SK-N-SH (cell line): Measurements from ENCODE around the gene BMP8A. TPM values are rescaled to one million over a fixed set of nuclear protein-coding genes. Genes with fewer than 3 reads are reported as not detected.

ENCODE experiments used
- CTCF ChIA-PET: fragments of 300-600, 350-600 bp; formaldehyde crosslinking; extraction: SDS; loops from one replicate; lab custom pipeline; 2021; lab: Yijun Ruan, JAX
- POLR2A ChIA-PET: fragments of 350-600 bp; sonication (Branson Sonifier 250); formaldehyde crosslinking; extraction: SDS; loops from one replicate; lab custom pipeline; 2020; ENCODE audit warnings: antibody characterized with exemption, inconsistent platforms; lab: Yijun Ruan, JAX
- DNase-seq: peaks from one replicate; pipeline ENCODE4 v3.0.0; 2012
- H2AFZ ChIP-seq: fragments of 200-600 bp; sonication (generic); 2 replicates; pipeline ENCODE4 v1.8.1; 2016; ENCODE audit warnings: antibody characterized with exemption, mild to moderate bottlenecking, low read depth
- H3F3A ChIP-seq: fragments of 200-600 bp; sonication (generic); replicated peaks from 2 replicates; pipeline ENCODE3; 2016; ENCODE audit warnings: antibody characterized with exemption, mild to moderate bottlenecking; ENCODE audit not compliant: insufficient read depth
- H3K27ac ChIP-seq, 2 experiments: fragments of 200-500 bp in 1 of 2; fragments of 200-600 bp in 1 of 2; sonication (Bioruptor generic) in 1 of 2; sonication (generic), shearing (Covaris generic) in 1 of 2; 2 replicates each; pipeline versions ENCODE4 v1.5.1 to v1.6.1; 2014 to 2016; ENCODE audit warnings: low read depth in 2 of 2, inconsistent platforms in 1 of 2, low read length in 1 of 2, mild to moderate bottlenecking in 1 of 2, mixed read lengths in 1 of 2
- H3K27me3 ChIP-seq: fragments of 200-600 bp; sonication (generic), shearing (Covaris generic); 2 replicates; pipeline ENCODE4 v1.6.1; 2016; ENCODE audit warnings: mixed run types; ENCODE audit not compliant: insufficient read depth
- H3K36me3 ChIP-seq, 2 experiments: fragments of 200-500 bp in 1 of 2; fragments of 200-600 bp in 1 of 2; sonication (Bioruptor generic) in 1 of 2; sonication (generic) in 1 of 2; replicated peaks in 1 of 2; 2 replicates each; pipeline versions ENCODE3 to v1.5.1; 2014 to 2016; ENCODE audit warnings: low read length in 1 of 2, mild to moderate bottlenecking in 1 of 2; ENCODE audit not compliant: insufficient read depth in 2 of 2, control insufficient read depth in 1 of 2
- H3K4me1 ChIP-seq, 2 experiments: fragments of 200-500 bp in 1 of 2; fragments of 200-600 bp in 1 of 2; sonication (Bioruptor generic) in 1 of 2; sonication (generic), shearing (Covaris generic) in 1 of 2; 2 replicates each; pipeline versions ENCODE4 v1.5.1 to v1.6.1; 2014 to 2016; ENCODE audit warnings: low read depth in 1 of 2, low read length in 1 of 2, mixed run types in 1 of 2; ENCODE audit not compliant: insufficient read depth in 2 of 2, control insufficient read depth in 1 of 2
- H3K4me2 ChIP-seq: fragments of 200-600 bp; sonication (generic), shearing (Covaris generic); 2 replicates; pipeline ENCODE4 v1.6.1; 2017; ENCODE audit warnings: mixed run types
- H3K4me3 ChIP-seq, 2 experiments: fragments of 200-500 bp in 1 of 2; fragments of 200-600 bp in 1 of 2; sonication (Bioruptor generic) in 1 of 2; sonication (generic), shearing (Covaris generic) in 1 of 2; 2 replicates each; pipeline versions ENCODE4 v1.5.1 to v1.8.1; 2014 to 2016; ENCODE audit warnings: low read depth in 2 of 2, inconsistent platforms in 1 of 2, low read length in 1 of 2, mild to moderate bottlenecking in 1 of 2, mixed read lengths in 1 of 2, moderate library complexity in 1 of 2
- H3K79me2 ChIP-seq: fragments of 200-600 bp; sonication (generic); 2 replicates; pipeline ENCODE4 v1.8.1; 2017; ENCODE audit warnings: mild to moderate bottlenecking; ENCODE audit not compliant: insufficient read depth
- H3K9ac ChIP-seq: fragments of 200-600 bp; sonication (generic); 2 replicates; pipeline ENCODE4 v1.6.1; 2017; ENCODE audit warnings: mixed run types
- H3K9me2 ChIP-seq: fragments of 200-600 bp; sonication (generic); 2 replicates; pipeline ENCODE4 v1.6.1; 2017; ENCODE audit warnings: mixed run types
- H3K9me3 ChIP-seq: fragments of 200-600 bp; sonication (generic); 2 replicates; pipeline ENCODE4 v1.6.1; 2017; ENCODE audit warnings: mixed run types, mild to moderate bottlenecking, moderate library complexity
- H4K20me1 ChIP-seq: fragments of 200-600 bp; sonication (generic); 2 replicates; pipeline ENCODE4 v1.6.1; 2017; ENCODE audit warnings: mild to moderate bottlenecking, mixed run types; ENCODE audit not compliant: insufficient read depth
- FOSL2 ChIP-seq: IDR thresholded peaks from 2 replicates; pipeline ENCODE4 v1.4.0; 2012; ENCODE audit warnings: low read depth, mild to moderate bottlenecking, moderate library complexity, borderline replicate concordance
- MEF2A ChIP-seq: IDR thresholded peaks from 2 replicates; pipeline ENCODE4 v1.4.0; 2012; ENCODE audit warnings: low read depth, borderline replicate concordance
- MXI1 ChIP-seq: IDR thresholded peaks from 2 replicates; pipeline ENCODE4 v1.6.1; 2012; ENCODE audit warnings: mild to moderate bottlenecking, low read depth, low read length, improper control_type of control experiment
- NFIC ChIP-seq: IDR thresholded peaks from 2 replicates; pipeline ENCODE4 v1.4.0; 2012; ENCODE audit warnings: borderline replicate concordance
- RCOR1 ChIP-seq: fragments of 150-350 bp; IDR thresholded peaks from 2 replicates; pipeline ENCODE4 v1.6.1; 2017; ENCODE audit warnings: antibody characterized with exemption, low read length
- RXRA ChIP-seq: IDR thresholded peaks from 2 replicates; pipeline ENCODE4 v1.4.0; 2012; ENCODE audit warnings: low read depth, mild to moderate bottlenecking, borderline replicate concordance
- SIN3A ChIP-seq: IDR thresholded peaks from 2 replicates; pipeline ENCODE4 v1.6.1; 2012; ENCODE audit warnings: low read depth, mild to moderate bottlenecking, low read length, moderate library complexity, borderline replicate concordance
- TCF12 ChIP-seq: IDR thresholded peaks from 2 replicates; pipeline ENCODE4 v1.4.0; 2012
- YY1 ChIP-seq: IDR thresholded peaks from 2 replicates; pipeline ENCODE4 v1.4.0; 2012; ENCODE audit warnings: low read depth, mild to moderate bottlenecking
- WGBS: methylation state at CpG from one replicate; pipeline ENCODE4 v1.1.6; 2017; ENCODE audit warnings: low lambda C conversion rate; 5-methylcytosine and 5-hydroxymethylcytosine counted together
- polyA plus RNA-seq, 3 experiments: library from polyadenylated mRNA; depleted of rRNA; stranded (reverse); fragments of >200 nt; gene quantifications; 2 replicates each; pipeline ENCODE4 v1.2.3, GENCODE V29; 2012
- TF ChIP-seq, protein P1 (sequence below): IDR thresholded peaks from 2 replicates; pipeline ENCODE4; 2012
- TF ChIP-seq, protein P2 (sequence below): fragments of 150-350 bp; IDR thresholded peaks from 2 replicates; pipeline ENCODE4 v1.6.1; 2016; ENCODE audit warnings: mild to moderate bottlenecking, low read depth, low read length
- TF ChIP-seq, protein P3 (sequence below): IDR thresholded peaks from 2 replicates; pipeline ENCODE4 v1.4.0; 2012; ENCODE audit warnings: low read depth, borderline replicate concordance

Gene BMP8A
- polyA plus RNA-seq, 1 of the 3 experiments (the other 2 are of a cell fraction) = 0.16 TPM

DNA sequence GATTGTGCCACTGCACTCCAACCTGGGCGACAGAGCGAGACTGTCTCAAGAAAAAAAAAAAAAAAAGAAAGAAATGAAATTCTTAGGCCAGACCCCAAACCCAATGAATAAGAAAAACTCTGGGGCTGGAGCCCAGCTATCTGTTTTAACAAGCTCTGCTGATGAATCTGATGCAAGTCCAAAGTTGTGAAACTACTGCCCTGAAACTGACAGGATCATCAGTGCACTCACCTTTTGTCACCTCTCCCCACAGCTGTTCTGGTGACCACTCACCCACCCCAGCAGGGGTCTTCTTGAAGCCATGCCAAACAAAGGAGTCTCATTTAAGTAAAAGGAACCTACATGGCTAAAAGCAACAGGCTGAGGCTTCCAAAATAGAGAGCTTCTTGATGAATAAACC lies 76.8 kb downstream of the BMP8A start:
- H4K20me1 ChIP-seq = peaks cover 64% of the 10 kb centered on the region
- H3K36me3 ChIP-seq = peaks cover 95% of the 10 kb centered on the region in 2 experiments
- CTCF ChIA-PET = no interaction called here
- no peak overlapping the region for H3K4me2 ChIP-seq
- H2AFZ ChIP-seq = no peak overlapping the region
- H3F3A ChIP-seq = no peaks in the 10 kb centered on the region
- TF ChIP-seq, protein P1, sequence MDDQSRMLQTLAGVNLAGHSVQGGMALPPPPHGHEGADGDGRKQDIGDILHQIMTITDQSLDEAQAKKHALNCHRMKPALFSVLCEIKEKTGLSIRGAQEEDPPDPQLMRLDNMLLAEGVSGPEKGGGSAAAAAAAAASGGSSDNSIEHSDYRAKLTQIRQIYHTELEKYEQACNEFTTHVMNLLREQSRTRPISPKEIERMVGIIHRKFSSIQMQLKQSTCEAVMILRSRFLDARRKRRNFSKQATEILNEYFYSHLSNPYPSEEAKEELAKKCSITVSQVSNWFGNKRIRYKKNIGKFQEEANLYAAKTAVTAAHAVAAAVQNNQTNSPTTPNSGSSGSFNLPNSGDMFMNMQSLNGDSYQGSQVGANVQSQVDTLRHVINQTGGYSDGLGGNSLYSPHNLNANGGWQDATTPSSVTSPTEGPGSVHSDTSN = no peak
- TF ChIP-seq YY1 (no peak), RXRA (no peak), MEF2A (no peak), RCOR1 (no peak), NFIC (no peak), TCF12 (no peak), SIN3A (no peak)
- TF ChIP-seq, protein P2, sequence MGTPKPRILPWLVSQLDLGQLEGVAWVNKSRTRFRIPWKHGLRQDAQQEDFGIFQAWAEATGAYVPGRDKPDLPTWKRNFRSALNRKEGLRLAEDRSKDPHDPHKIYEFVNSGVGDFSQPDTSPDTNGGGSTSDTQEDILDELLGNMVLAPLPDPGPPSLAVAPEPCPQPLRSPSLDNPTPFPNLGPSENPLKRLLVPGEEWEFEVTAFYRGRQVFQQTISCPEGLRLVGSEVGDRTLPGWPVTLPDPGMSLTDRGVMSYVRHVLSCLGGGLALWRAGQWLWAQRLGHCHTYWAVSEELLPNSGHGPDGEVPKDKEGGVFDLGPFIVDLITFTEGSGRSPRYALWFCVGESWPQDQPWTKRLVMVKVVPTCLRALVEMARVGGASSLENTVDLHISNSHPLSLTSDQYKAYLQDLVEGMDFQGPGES = no peak
- no peak overlapping the region for H3K9ac ChIP-seq
- DNase-seq = no peak
- no peak overlapping the region for H3K4me3 ChIP-seq
- POLR2A ChIA-PET = interaction anchor here (1.0 kb wide), 1 partner anchor 9 kb away, joined by 3 read pairs; no protein-coding TSS in a partner anchor
- peaks cover 2 to 6% of the 10 kb centered on the region in 2 experiments for H3K4me1 ChIP-seq
- H3K27ac ChIP-seq = no peak overlapping the region
- 100% methylated on average over 2 of the region's 2 CpGs for WGBS
- peaks cover 67% of the 10 kb centered on the region for H3K79me2 ChIP-seq
- no peaks in the 10 kb centered on the region for H3K9me2 ChIP-seq
- H3K9me3 ChIP-seq = no peaks in the 10 kb centered on the region
- no peaks in the 10 kb centered on the region for H3K27me3 ChIP-seq

DNA sequence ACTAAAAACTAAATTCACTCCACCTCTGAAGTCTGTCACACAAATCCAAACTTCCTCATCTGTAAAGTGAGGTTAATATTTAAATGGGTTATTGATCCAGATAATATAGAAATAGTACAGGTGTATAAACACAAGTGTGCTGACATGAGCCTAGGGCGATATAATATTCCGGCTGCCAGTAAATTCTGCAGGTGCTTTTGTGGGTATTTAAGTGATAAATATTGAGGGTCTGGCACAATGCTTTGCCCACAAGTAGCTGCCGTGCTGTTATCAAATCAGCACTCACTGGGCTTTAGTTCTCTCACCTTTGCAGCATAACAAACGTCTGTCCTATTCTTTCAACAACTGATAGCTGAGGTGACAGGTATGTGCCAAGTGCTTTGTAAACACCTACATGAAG lies 77.6 kb downstream of the BMP8A start:
- no peak for DNase-seq
- Histone ChIP-seq H3K27ac (no peak overlapping the region), H3K4me3 (no peak overlapping the region), H3K9me3 (no peaks in the 10 kb centered on the region), H3K4me1 (peaks cover 8 to 14% of the 10 kb centered on the region in 2 experiments), H3K9me2 (no peaks in the 10 kb centered on the region), H2AFZ (no peak overlapping the region), H3K79me2 (peaks cover 75% of the 10 kb centered on the region), H3K36me3 (peaks cover 88 to 90% of the 10 kb centered on the region in 2 experiments), H3K9ac (no peak overlapping the region), H4K20me1 (peaks cover 68% of the 10 kb centered on the region), H3K27me3 (no peaks in the 10 kb centered on the region), H3F3A (no peaks in the 10 kb centered on the region), H3K4me2 (no peak overlapping the region)
- CTCF ChIA-PET = interaction anchor here (1.0 kb wide), 1 partner anchor 10 kb away, joined by 3 read pairs; no protein-coding TSS in a partner anchor
- POLR2A ChIA-PET = no interaction called here
- TF ChIP-seq YY1 = no peak
- TF ChIP-seq FOSL2 = no peak
- TF ChIP-seq MXI1 = no peak
- TF ChIP-seq, protein P3, sequence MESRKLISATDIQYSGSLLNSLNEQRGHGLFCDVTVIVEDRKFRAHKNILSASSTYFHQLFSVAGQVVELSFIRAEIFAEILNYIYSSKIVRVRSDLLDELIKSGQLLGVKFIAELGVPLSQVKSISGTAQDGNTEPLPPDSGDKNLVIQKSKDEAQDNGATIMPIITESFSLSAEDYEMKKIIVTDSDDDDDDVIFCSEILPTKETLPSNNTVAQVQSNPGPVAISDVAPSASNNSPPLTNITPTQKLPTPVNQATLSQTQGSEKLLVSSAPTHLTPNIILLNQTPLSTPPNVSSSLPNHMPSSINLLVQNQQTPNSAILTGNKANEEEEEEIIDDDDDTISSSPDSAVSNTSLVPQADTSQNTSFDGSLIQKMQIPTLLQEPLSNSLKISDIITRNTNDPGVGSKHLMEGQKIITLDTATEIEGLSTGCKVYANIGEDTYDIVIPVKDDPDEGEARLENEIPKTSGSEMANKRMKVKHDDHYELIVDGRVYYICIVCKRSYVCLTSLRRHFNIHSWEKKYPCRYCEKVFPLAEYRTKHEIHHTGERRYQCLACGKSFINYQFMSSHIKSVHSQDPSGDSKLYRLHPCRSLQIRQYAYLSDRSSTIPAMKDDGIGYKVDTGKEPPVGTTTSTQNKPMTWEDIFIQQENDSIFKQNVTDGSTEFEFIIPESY = no peak
- TF ChIP-seq SIN3A = no peak
- 95% methylated on average over 4 of the region's 4 CpGs for WGBS
